HepG2 (cell line): ENCODE data around the gene LYRM4. TPM values are rescaled to one million over a fixed set of nuclear protein-coding genes. Genes with fewer than 3 reads are reported as not detected.

Source experiments
- DPF2 ChIP-seq: sonication (generic); formaldehyde crosslinking; IDR thresholded peaks from 2 replicates; pipeline ENCODE4 v1.4.0; 2020; ENCODE audit warnings: mild to moderate bottlenecking, low read depth, missing genetic modification reagents, borderline replicate concordance
- ETV5 ChIP-seq: IDR thresholded peaks from 2 replicates; pipeline ENCODE4 v1.6.1; 2018; ENCODE audit warnings: missing biosample characterization, missing genetic modification reagents, inconsistent platforms, borderline replicate concordance
- FOSL1 ChIP-seq: sonication (generic); formaldehyde crosslinking; IDR thresholded peaks from 2 replicates; pipeline ENCODE4 v1.9.0; 2021; ENCODE audit warnings: missing genetic modification reagents, borderline replicate concordance
- GATAD2A ChIP-seq: IDR thresholded peaks from 2 replicates; pipeline ENCODE4 v1.6.1; 2016
- KLF9 ChIP-seq: IDR thresholded peaks from 2 replicates; pipeline ENCODE4 v1.6.1; 2016; ENCODE audit warnings: low read depth
- MIER2 ChIP-seq: IDR thresholded peaks from 2 replicates; pipeline ENCODE4 v1.6.1; 2016; ENCODE audit warnings: missing biosample characterization, missing genetic modification reagents
- MIER3 ChIP-seq: IDR thresholded peaks from 2 replicates; pipeline ENCODE4 v1.6.1; 2016; ENCODE audit warnings: missing compliant biosample characterization, borderline replicate concordance
- PLRG1 ChIP-seq: fragments of 450-650 bp; conservative IDR thresholded peaks from 2 replicates; pipeline ENCODE4 v1.6.1; 2016
- TCF12 ChIP-seq, 2 experiments: fragments of 450-650 bp in 1 of 2; sonication (generic) in 1 of 2; formaldehyde crosslinking in 1 of 2; IDR thresholded peaks; 2 replicates each; pipeline versions ENCODE4 v1.6.1 to v1.8.0; 2017 to 2022; ENCODE audit warnings: antibody characterized with exemption in 1 of 2, mild to moderate bottlenecking in 1 of 2, missing genetic modification reagents in 1 of 2, moderate library complexity in 1 of 2
- THAP11 ChIP-seq: IDR thresholded peaks from 2 replicates; pipeline ENCODE4 v1.6.1; 2016; ENCODE audit warnings: missing biosample characterization, missing genetic modification reagents
- U2AF1 ChIP-seq: fragments of 200-400 bp; formaldehyde crosslinking; optimal IDR thresholded peaks from 2 replicates; pipeline ENCODE3; 2017; ENCODE audit warnings: mild to moderate bottlenecking, low read depth, low read length
- ZFP37 ChIP-seq: sonication (generic); formaldehyde crosslinking; IDR thresholded peaks from 2 replicates; pipeline ENCODE4 v1.4.0; 2020; ENCODE audit warnings: missing genetic modification reagents, borderline replicate concordance
- ZMYM4 ChIP-seq: sonication (generic); formaldehyde crosslinking; IDR thresholded peaks from 2 replicates; pipeline ENCODE4 v1.8.1; 2023; ENCODE audit warnings: mild to moderate bottlenecking, missing genetic modification reagents
- ZNF160 ChIP-seq: sonication (generic); formaldehyde crosslinking; IDR thresholded peaks from 2 replicates; pipeline ENCODE4 v1.8.0; 2022; ENCODE audit warnings: mild to moderate bottlenecking, inconsistent platforms, missing genetic modification reagents
- ZNF326 ChIP-seq: sonication (generic); formaldehyde crosslinking; IDR thresholded peaks from 2 replicates; pipeline ENCODE4 v1.4.0; 2020; ENCODE audit warnings: missing genetic modification reagents, borderline replicate concordance
- ZNF331 ChIP-seq: sonication (generic); formaldehyde crosslinking; IDR thresholded peaks from 2 replicates; pipeline ENCODE4 v1.4.0; 2020; ENCODE audit warnings: missing genetic modification reagents
- ZNF33B ChIP-seq: sonication (generic); formaldehyde crosslinking; IDR thresholded peaks from 2 replicates; pipeline ENCODE4 v1.5.1; 2020; ENCODE audit warnings: mild to moderate bottlenecking, missing genetic modification reagents
- ZNF44 ChIP-seq: sonication (generic); formaldehyde crosslinking; IDR thresholded peaks from 2 replicates; pipeline ENCODE4 v1.5.1; 2020; ENCODE audit warnings: mild to moderate bottlenecking, missing genetic modification reagents
- ZNF644 ChIP-seq: IDR thresholded peaks from 2 replicates; pipeline ENCODE4 v1.6.1; 2016; ENCODE audit warnings: low read depth
- ZNF670 ChIP-seq: sonication (generic); formaldehyde crosslinking; IDR thresholded peaks from 2 replicates; pipeline ENCODE4 v1.8.0; 2022; ENCODE audit warnings: mild to moderate bottlenecking, missing genetic modification reagents, borderline replicate concordance
- ZNF724P ChIP-seq: sonication (generic); formaldehyde crosslinking; IDR thresholded peaks from 2 replicates; pipeline ENCODE4 v1.8.0; 2022; ENCODE audit warnings: missing genetic modification reagents, borderline replicate concordance
- polyA plus RNA-seq, 8 experiments: library from polyadenylated mRNA; depleted of rRNA in 3 of 8; stranded (reverse) in 7 of 8; unstranded in 1 of 8; fragments of >200 nt; fragmentation: Illumina TruSeq in 4 of 8; extraction: Trizol in 4 of 8; gene quantifications; 2 replicates each; pipeline versions ENCODE4 v1.2.1 to v1.2.3, GENCODE V29; 2011 to 2016; ENCODE audit warnings: low read depth in 4 of 8, missing spikeins in 1 of 8, mixed read lengths in 1 of 8; ENCODE audit not compliant: insufficient read depth in 1 of 8
- total RNA-seq, 5 experiments: library from RNA; depleted of rRNA; stranded (reverse); fragments of >200 nt; fragmentation: Illumina TruSeq; extraction: Trizol; gene quantifications; 2 replicates each; pipeline ENCODE4 v1.2.3, GENCODE V29; 2016; ENCODE audit warnings: low read depth in 1 of 5
- TF ChIP-seq, protein P1 (sequence below): sonication (generic); formaldehyde crosslinking; IDR thresholded peaks from 2 replicates; pipeline ENCODE4 v1.8.1; 2023; ENCODE audit warnings: mild to moderate bottlenecking, moderate library complexity, missing genetic modification reagents
- TF ChIP-seq, protein P2 (sequence below): IDR thresholded peaks from 2 replicates; pipeline ENCODE4 v1.6.1; 2016; ENCODE audit warnings: mild to moderate bottlenecking, missing biosample characterization, missing genetic modification reagents
- TF ChIP-seq, protein P3 (sequence below): sonication (generic); formaldehyde crosslinking; IDR thresholded peaks from 2 replicates; pipeline ENCODE4 v1.8.1; 2022; ENCODE audit warnings: low read depth, mild to moderate bottlenecking, missing genetic modification reagents
- TF ChIP-seq, protein P4 (sequence below): IDR thresholded peaks from 2 replicates; pipeline ENCODE4 v1.6.1; 2016

Gene LYRM4
- total and polyA plus RNA-seq, 2 of the 13 experiments (the other 11 are each of a cell fraction or from before 2014, with no cell fraction given): 64.6 to 67.5 TPM

DNA sequence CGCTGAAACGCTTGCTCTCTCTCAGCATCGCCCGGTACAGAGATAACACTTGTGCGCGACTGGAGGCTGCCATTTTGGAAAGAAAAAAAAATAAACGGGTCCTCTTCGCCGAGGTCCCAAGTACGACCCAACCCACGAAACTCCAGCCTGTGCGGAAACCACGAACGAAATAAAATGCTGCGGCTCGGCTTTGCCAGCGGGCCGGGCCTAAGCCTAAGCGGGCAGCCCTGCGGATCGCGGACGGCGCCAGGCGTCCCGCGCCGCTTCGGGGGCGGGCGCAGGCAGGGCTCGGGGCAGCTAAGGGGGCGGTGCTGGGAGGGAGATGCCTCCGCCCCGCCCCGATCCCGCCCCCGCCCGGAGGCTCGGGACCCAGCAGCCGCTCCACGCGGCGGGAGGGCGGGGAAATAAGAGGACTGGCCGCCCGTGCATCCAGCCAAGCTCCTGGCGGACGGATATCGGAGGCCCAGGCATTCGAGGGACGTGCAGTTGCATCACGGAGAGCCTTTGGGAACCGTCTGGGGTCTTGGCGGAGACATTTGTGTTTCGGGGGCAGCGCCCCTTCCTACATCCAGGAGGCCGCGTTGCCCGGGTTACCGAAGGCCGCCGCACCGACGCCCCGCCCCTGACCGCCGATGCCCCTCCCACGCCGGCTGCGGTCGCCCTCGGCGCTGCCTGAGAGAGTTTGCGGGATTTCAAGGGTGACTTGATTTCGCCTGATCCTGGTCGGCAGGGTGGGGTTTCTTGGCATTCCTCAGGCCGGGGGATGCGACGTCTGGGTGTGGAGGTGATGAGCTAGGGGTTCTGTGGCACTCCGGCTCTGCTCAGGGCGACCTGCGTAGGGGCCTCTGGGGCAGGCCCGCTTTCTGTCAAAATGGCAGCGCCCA is at the start of gene LYRM4, which contains the start of gene FARS2 (continued):
- TF ChIP-seq ZNF33B (0 out of 2 replicates have a peak, but pooled peaks have one; percentile 9), ZNF44 (CRISPR knock-in tag) (no peak), TCF12 (IDR thresholded peaks at IDR 0.05) (no peak), TCF12 (CRISPR knock-in tag; IDR thresholded peaks at IDR 0.05) (0 out of 2 replicates have a peak, but pooled peaks have one; percentile 8), ZMYM4 (CRISPR knock-in tag) (peak; percentile 49), ETV5 (0 out of 2 replicates have a peak, but pooled peaks have one; percentile 37), ZNF724P (CRISPR knock-in tag) (no peak), KLF9 (CRISPR knock-in tag) (0 out of 2 replicates have a peak, but pooled peaks have one; percentile 33), THAP11 (CRISPR knock-in tag) (peak; percentile 78), DPF2 (no peak), ZNF644 (CRISPR knock-in tag) (no peak), GATAD2A (CRISPR knock-in tag) (no peak), PLRG1 (no peak), MIER2 (0 out of 2 replicates have a peak, but pooled peaks have one; percentile 8), MIER3 (CRISPR knock-in tag) (no peak; the same call in 1 of the 2 replicates), FOSL1 (CRISPR knock-in tag) (no peak), U2AF1 (peak; percentile 98), ZFP37 (CRISPR knock-in tag) (peak; percentile 50; the same call in 1 of the 2 replicates), ZNF331 (CRISPR knock-in tag) (peak; percentile 47; the same call in 1 of the 2 replicates), ZNF326 (no peak), ZNF670 (CRISPR knock-in tag) (peak; percentile 55; the same call in 1 of the 2 replicates), ZNF160 (CRISPR knock-in tag) (0 out of 2 replicates have a peak, but pooled peaks have one; percentile 67)
- TF ChIP-seq, protein P1, sequence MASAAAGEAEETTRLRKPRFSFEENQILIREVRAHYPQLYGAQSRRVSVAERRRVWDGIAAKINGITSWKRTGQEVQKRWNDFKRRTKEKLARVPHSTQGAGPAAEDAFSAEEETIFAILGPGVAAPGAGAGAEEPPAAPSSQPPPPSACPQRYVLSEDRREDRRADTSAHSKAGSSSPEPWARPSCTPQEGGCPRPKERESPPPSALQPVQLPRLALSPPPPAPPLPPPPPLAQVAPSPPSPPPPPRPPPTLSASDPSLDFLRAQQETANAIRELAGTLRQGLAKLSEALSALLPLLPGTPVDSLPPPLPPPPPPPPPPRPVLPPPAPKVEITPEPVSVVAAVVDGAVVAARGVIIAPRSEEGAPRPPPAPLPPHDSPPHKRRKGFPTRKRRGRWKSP: peak; percentile 73
- TF ChIP-seq, protein P2, sequence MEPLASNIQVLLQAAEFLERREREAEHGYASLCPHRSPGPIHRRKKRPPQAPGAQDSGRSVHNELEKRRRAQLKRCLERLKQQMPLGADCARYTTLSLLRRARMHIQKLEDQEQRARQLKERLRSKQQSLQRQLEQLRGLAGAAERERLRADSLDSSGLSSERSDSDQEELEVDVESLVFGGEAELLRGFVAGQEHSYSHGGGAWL (CRISPR knock-in tag): peak; percentile 75; the same call in 1 of the 2 replicates
- TF ChIP-seq, protein P3, sequence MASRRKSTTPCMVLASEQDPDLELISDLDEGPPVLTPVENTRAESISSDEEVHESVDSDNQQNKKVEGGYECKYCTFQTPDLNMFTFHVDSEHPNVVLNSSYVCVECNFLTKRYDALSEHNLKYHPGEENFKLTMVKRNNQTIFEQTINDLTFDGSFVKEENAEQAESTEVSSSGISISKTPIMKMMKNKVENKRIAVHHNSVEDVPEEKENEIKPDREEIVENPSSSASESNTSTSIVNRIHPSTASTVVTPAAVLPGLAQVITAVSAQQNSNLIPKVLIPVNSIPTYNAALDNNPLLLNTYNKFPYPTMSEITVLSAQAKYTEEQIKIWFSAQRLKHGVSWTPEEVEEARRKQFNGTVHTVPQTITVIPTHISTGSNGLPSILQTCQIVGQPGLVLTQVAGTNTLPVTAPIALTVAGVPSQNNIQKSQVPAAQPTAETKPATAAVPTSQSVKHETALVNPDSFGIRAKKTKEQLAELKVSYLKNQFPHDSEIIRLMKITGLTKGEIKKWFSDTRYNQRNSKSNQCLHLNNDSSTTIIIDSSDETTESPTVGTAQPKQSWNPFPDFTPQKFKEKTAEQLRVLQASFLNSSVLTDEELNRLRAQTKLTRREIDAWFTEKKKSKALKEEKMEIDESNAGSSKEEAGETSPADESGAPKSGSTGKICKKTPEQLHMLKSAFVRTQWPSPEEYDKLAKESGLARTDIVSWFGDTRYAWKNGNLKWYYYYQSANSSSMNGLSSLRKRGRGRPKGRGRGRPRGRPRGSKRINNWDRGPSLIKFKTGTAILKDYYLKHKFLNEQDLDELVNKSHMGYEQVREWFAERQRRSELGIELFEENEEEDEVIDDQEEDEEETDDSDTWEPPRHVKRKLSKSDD: peak; percentile 56
- TF ChIP-seq, protein P4, sequence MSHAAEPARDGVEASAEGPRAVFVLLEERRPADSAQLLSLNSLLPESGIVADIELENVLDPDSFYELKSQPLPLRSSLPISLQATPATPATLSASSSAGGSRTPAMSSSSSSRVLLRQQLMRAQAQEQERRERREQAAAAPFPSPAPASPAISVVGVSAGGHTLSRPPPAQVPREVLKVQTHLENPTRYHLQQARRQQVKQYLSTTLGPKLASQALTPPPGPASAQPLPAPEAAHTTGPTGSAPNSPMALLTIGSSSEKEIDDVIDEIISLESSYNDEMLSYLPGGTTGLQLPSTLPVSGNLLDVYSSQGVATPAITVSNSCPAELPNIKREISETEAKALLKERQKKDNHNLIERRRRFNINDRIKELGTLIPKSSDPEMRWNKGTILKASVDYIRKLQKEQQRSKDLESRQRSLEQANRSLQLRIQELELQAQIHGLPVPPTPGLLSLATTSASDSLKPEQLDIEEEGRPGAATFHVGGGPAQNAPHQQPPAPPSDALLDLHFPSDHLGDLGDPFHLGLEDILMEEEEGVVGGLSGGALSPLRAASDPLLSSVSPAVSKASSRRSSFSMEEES: 0 out of 2 replicates have a peak, but pooled peaks have one; percentile 35
